K562 (cell line): ENCODE measurements around the gene AIRE. TPM values are rescaled to one million over a fixed set of nuclear protein-coding genes. Genes with fewer than 3 reads are reported as not detected.

ENCODE experiments used
- ATAC-seq: fragments of 200-7000 bp; cut with Tn5 transposase; 3 replicates; pipeline ENCODE4 v1.9.1; 2020; ENCODE audit warnings: moderate library complexity
- BruUV-seq: library from RNA; stranded (reverse); fragments of 400-500 nt; replicated peaks from 2 replicates; lab custom pipeline; 2021; lab: Mats Ljungman, UMichigan
- CTCF ChIA-PET: fragments of 300-600 bp; formaldehyde crosslinking; extraction: SDS; loops from one replicate; lab custom pipeline; 2021; ENCODE audit warnings: low intra/inter-chr PET ratio; lab: Yijun Ruan, JAX
- POLR2A ChIA-PET: fragments of 300-600, 350-650 bp; sonication (Branson Sonifier 250); formaldehyde crosslinking; extraction: SDS; loops from one replicate; lab custom pipeline; 2021; ENCODE audit warnings: antibody characterized with exemption, inconsistent platforms; lab: Yijun Ruan, JAX
- DNase-seq, 4 experiments: peaks; one replicate each; pipeline versions ENCODE4 v3.0.0 to v3.0.0-alpha.2; 2011 to 2018; ENCODE audit warnings: low spot score in 3 of 4, mixed read lengths in 3 of 4; ENCODE audit errors: extremely low read depth in 1 of 4
- FAIRE-seq: peaks from 2 replicates; lab custom pipeline; 2011; peaks lifted over from hg19 to GRCh38; lab: Jason Lieb, UNC
- H2AFZ ChIP-seq: 2 replicates; pipeline ENCODE4 v1.6.0; 2011; ENCODE audit warnings: low read depth, low read length, control low read depth, inconsistent platforms
- H3K27ac ChIP-seq: fragments of 200-600 bp; 3 replicates; pipeline ENCODE4 v1.8.0; 2011; ENCODE audit warnings: low read depth, mild to moderate bottlenecking, control low read depth, inconsistent platforms, low read length, moderate library complexity, mixed read lengths; ENCODE audit errors: extremely low read depth
- H3K27me3 ChIP-seq, 2 experiments: fragments of 300-600 bp in 1 of 2; 2 replicates in 1 of 2; 3 replicates in 1 of 2; pipeline versions ENCODE4 v1.6.0 to v1.8.0; 2011; ENCODE audit warnings: inconsistent platforms in 2 of 2, low read length in 2 of 2, mild to moderate bottlenecking in 1 of 2, mixed read lengths in 1 of 2, moderate library complexity in 1 of 2; ENCODE audit not compliant: control insufficient read depth in 2 of 2, insufficient read depth in 2 of 2
- H3K36me3 ChIP-seq: fragments of 300-600 bp; 3 replicates; pipeline ENCODE4 v1.8.0; 2011; ENCODE audit warnings: mild to moderate bottlenecking, low read length, inconsistent platforms; ENCODE audit not compliant: control insufficient read depth, insufficient read depth
- H3K4me1 ChIP-seq, 2 experiments: fragments of 200-600 bp in 1 of 2; replicated peaks in 1 of 2; 2 replicates in 1 of 2; 3 replicates in 1 of 2; pipeline versions ENCODE4 v1.5.1 to v1.8.0; 2011; ENCODE audit warnings: inconsistent platforms in 2 of 2, low read length in 2 of 2, mild to moderate bottlenecking in 1 of 2, mixed read lengths in 1 of 2, moderate library complexity in 1 of 2; ENCODE audit not compliant: control insufficient read depth in 2 of 2, insufficient read depth in 2 of 2
- H3K4me2 ChIP-seq: 2 replicates; pipeline ENCODE4 v1.6.1; 2011; ENCODE audit warnings: low read length, control low read depth, inconsistent platforms, mixed read lengths; ENCODE audit not compliant: insufficient read depth
- H3K4me3 ChIP-seq: fragments of 200-600 bp; sonication (generic), shearing (Covaris generic); 2 replicates; pipeline ENCODE4 v1.5.1; 2016; ENCODE audit warnings: control low read depth, inconsistent platforms
- H3K79me2 ChIP-seq: fragments of 200-600 bp; 3 replicates; pipeline ENCODE4 v1.8.0; 2011; ENCODE audit warnings: low read length, inconsistent platforms; ENCODE audit not compliant: control insufficient read depth, insufficient read depth
- H3K9ac ChIP-seq, 2 experiments: 2 replicates each; pipeline versions ENCODE4 v1.6.0 to v1.6.1; 2011; ENCODE audit warnings: low read depth in 2 of 2, low read length in 2 of 2, control low read depth in 1 of 2, inconsistent platforms in 1 of 2, mild to moderate bottlenecking in 1 of 2, mixed read lengths in 1 of 2; ENCODE audit not compliant: insufficient read depth in 1 of 2
- H3K9me1 ChIP-seq: one replicate; pipeline ENCODE4 v1.6.0; 2011; ENCODE audit warnings: inconsistent platforms, mild to moderate bottlenecking, low read length, moderate library complexity; ENCODE audit not compliant: control insufficient read depth, insufficient read depth
- H3K9me3 ChIP-seq: replicated peaks from 2 replicates; pipeline ENCODE4 v1.5.1; 2011; ENCODE audit warnings: low read depth, low read length, inconsistent platforms; ENCODE audit not compliant: control insufficient read depth, insufficient read depth
- H4K20me1 ChIP-seq: replicated peaks from 2 replicates; pipeline ENCODE4 v1.6.1; 2011; ENCODE audit warnings: low read length, inconsistent platforms, mixed read lengths; ENCODE audit not compliant: control insufficient read depth, insufficient read depth
- FOSL1 ChIP-seq: fragments of 200-800 bp; sonication (Bioruptor generic); conservative IDR thresholded peaks from 2 replicates; pipeline ENCODE4 v1.6.1; 2016; ENCODE audit warnings: missing genetic modification characterization, missing compliant biosample characterization
- LARP7 ChIP-seq: fragments of 450-650 bp; IDR thresholded peaks from 2 replicates; pipeline ENCODE4 v1.6.1; 2016
- MYNN ChIP-seq, 2 experiments: sonication (generic); formaldehyde crosslinking in 1 of 2; IDR thresholded peaks; 2 replicates each; pipeline versions ENCODE4 v1.5.0 to v1.6.1; 2016 to 2020; ENCODE audit warnings: antibody characterized with exemption in 1 of 2, missing genetic modification reagents in 1 of 2
- PHF8 ChIP-seq: fragments of 200-600 bp; sonication (generic); IDR thresholded peaks from 2 replicates; pipeline ENCODE4 v1.6.1; 2012; ENCODE audit warnings: mixed run types, mild to moderate bottlenecking, inconsistent platforms, low read length, moderate library complexity, borderline replicate concordance
- POLR2G ChIP-seq: fragments of 200-400 bp; formaldehyde crosslinking; IDR thresholded peaks from 2 replicates; pipeline ENCODE4 v1.6.1; 2017; ENCODE audit warnings: low read depth, mild to moderate bottlenecking, antibody characterized with exemption, low read length, moderate library complexity
- ZFP30 ChIP-seq: fragments of 250-450 bp; sonication (Bioruptor Pico); IDR thresholded peaks from 2 replicates; pipeline ENCODE4 v1.8.0; 2022; ENCODE audit warnings: moderate library complexity, mild to moderate bottlenecking, inconsistent platforms, borderline replicate concordance
- ZNF239 ChIP-seq: fragments of 250-450 bp; sonication (Bioruptor Pico); IDR thresholded peaks from 2 replicates; pipeline ENCODE4 v1.4.0; 2020; ENCODE audit warnings: mild to moderate bottlenecking
- ZNF41 ChIP-seq: fragments of 250-450 bp; sonication (Bioruptor Pico); conservative IDR thresholded peaks from 2 replicates; pipeline ENCODE4 v1.4.0; 2020; ENCODE audit warnings: mild to moderate bottlenecking
- WGBS: fragments of 100-300 bp; shearing (Covaris generic); methylation state at CpG from one replicate; pipeline ENCODE4 v1.1.6; 2016; ENCODE audit warnings: low coverage, mixed read lengths; ENCODE audit not compliant: insufficient coverage; ENCODE audit errors: missing lambda C conversion rate; 5-methylcytosine and 5-hydroxymethylcytosine counted together
- in situ Hi-C: fragments of 300-500 bp; cut with MboI; formaldehyde crosslinking; loops from 4 replicates; pipeline ENCODE4 v1.15.0; 2018; ENCODE audit warnings: inconsistent platforms, mixed read lengths
- intact Hi-C: fragments of 100-400 bp; cut with micrococcal nuclease; formaldehyde crosslinking; loops from 2 replicates; pipeline ENCODE4 v1.14.2; 2022
- polyA plus RNA-seq, 8 experiments: library from polyadenylated mRNA; depleted of rRNA in 4 of 8; stranded (reverse) in 5 of 8; unstranded in 3 of 8; fragments of >200 nt; fragmentation: Nextera tagmentation in 2 of 8; fragmentation: Illumina TruSeq in 1 of 8; extraction: Ambion mirVana in 2 of 8; extraction: Trizol in 1 of 8; gene quantifications; 2 replicates each; pipeline versions ENCODE4 v1.2.1 to v1.2.3, GENCODE V29; 2011 to 2014; ENCODE audit warnings: inconsistent platforms in 1 of 8, missing spikeins in 1 of 8
- total RNA-seq, 7 experiments: library from RNA; depleted of rRNA in 6 of 7; stranded (reverse); fragments of >200 nt in 6 of 7; fragmentation: Illumina TruSeq in 2 of 7; extraction: Trizol in 2 of 7; gene quantifications; 2 replicates each; pipeline versions ENCODE4 v1.2.1 to v1.2.3, GENCODE V29; 2011 to 2021; ENCODE audit warnings: low replicate concordance in 1 of 7
- TF ChIP-seq, protein P1 (sequence below): sonication (generic); formaldehyde crosslinking; IDR thresholded peaks from 2 replicates; pipeline ENCODE4 v1.5.0; 2020; ENCODE audit warnings: missing genetic modification reagents
- TF ChIP-seq, protein P2 (sequence below), 3 experiments: fragments of 200-800 bp in 1 of 3; sonication (Bioruptor generic) in 1 of 3; sonication (generic) in 1 of 3; formaldehyde crosslinking in 1 of 3; IDR thresholded peaks; 2 replicates each; pipeline versions ENCODE4 v1.6.1 to v1.8.0; 2016 to 2022; ENCODE audit warnings: mild to moderate bottlenecking in 2 of 3, missing compliant biosample characterization in 2 of 3, missing genetic modification characterization in 2 of 3, missing genetic modification reagents in 1 of 3
- TF ChIP-seq, protein P3 (sequence below): fragments of 450-650 bp; formaldehyde crosslinking; IDR thresholded peaks from 2 replicates; pipeline ENCODE4 v1.4.0; 2022; ENCODE audit warnings: mild to moderate bottlenecking, moderate library complexity

AIRE gene
- total and polyA plus RNA-seq, 9 of the 15 experiments (the other 6 are each of a cell fraction or from before 2014, with no cell fraction given), result 0.01 TPM; not detected in 8

DNA sequence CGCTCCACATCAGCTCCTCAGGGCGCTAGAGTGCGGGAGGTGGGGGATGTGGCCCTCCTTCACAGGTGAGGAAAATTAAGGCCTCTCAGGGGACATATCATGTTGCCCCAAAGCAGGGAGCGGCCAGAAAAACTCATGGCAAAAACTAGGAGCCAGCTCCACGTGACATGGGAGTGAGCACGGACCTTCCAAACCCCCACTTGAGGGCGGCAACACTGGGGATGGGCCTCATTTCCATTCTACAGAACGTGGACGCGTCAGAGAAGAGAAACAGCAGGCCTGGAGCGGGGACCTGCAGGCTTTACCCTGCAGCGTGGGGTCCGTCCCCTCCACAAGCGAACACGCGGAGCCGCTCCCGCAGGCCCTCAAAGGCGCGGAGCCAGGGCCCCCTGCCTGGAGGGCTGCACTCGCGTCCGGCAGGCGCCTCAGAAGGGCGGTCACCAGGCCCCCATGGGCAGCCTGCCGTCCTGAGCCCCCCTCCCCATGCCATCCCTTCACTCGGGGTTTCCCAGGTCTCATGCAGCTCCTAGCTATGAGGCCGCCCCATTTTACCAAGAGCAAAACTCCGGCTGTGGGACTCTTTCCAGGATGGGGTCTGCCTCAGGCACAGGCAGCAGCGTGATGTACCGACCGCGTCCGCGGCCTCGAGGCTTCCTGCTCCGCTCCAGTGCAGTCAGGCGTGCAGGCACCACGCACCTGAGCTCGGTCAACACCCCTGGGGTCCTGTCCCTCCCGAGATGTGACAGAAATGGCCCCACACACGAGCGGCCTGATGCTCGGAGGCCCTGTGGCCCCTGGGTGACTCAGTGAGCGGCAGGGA is 48.0 kb downstream of the AIRE start (continued):
- peak; percentile 64 for TF ChIP-seq POLR2G
- TF ChIP-seq, protein P1, sequence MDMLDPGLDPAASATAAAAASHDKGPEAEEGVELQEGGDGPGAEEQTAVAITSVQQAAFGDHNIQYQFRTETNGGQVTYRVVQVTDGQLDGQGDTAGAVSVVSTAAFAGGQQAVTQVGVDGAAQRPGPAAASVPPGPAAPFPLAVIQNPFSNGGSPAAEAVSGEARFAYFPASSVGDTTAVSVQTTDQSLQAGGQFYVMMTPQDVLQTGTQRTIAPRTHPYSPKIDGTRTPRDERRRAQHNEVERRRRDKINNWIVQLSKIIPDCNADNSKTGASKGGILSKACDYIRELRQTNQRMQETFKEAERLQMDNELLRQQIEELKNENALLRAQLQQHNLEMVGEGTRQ (CRISPR knock-in tag), result 0 out of 2 replicates have a peak, but pooled peaks have one; percentile 6
- TF ChIP-seq, all 486 proteins: peak for 5

DNA sequence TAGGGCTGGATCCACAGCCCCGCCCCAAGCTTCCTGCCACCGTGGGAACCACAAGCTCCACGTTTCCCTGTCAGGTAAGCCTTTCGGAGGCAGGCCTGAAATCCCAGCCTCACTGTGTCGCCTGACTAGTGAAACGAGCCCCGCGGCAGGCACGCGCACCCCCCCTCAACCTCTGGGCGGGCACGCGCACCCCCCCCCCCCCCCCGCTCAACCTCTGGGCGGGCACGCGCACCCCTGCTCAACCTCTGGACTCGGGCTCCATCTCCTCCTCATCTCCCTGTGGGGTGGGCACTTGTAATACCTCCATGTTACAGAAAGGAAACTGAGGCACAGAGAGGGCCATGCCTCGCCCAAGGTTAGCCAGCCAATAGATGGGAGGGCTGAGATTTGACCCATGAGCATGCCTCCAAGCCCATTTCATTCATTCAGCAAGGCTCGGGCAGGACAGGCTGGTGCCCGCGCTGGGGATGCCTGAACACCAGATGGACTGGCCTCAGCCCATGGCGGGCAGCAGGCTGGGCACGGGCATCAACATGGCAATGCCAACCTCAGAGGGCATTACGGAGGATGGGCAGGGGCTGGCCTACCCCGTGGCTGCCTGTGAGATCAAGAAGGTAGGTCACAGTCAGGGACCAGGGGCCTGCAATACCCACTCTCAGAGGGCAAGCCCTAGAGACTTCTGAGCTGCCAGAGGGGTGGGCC is 48.8 kb downstream of the AIRE start:
- WGBS, result 68% methylated on average over 10 of the region's 26 CpGs
- Histone ChIP-seq H3K79me2 (no peaks in the 10 kb centered on the region), H3K27me3 (no peaks in the 10 kb centered on the region), H4K20me1 (peaks cover 6% of the 10 kb centered on the region; the same call in 1 of the 2 replicates), H3K9ac (no peak overlapping the region; a peak in 1 of 4 replicates), H3K36me3 (peaks cover 8% of the 10 kb centered on the region; the same call in 1 of the 3 replicates), H3K4me3 (no peak overlapping the region), H2AFZ (no peak overlapping the region), H3K9me3 (no peaks in the 10 kb centered on the region), H3K4me1 (peaks cover 7 to 66% of the 10 kb centered on the region in 2 experiments; a peak in 4 of 5 replicates), H3K4me2 (no peak overlapping the region), H3K9me1 (peaks cover 9% of the 10 kb centered on the region), H3K27ac (no peak overlapping the region)
- ChIA-PET POLR2A (interaction anchor here (0.6 to 1.6 kb wide), 5 partner anchors 9 to 42 kb away, joined by 3 to 7 read pairs (median 6); partner anchors contain the start of gene PFKL), CTCF (no interaction called here)
- ATAC-seq (no peak), DNase-seq (no peak), FAIRE-seq (no peak)
- BruUV-seq, result no TSS peak
- in situ Hi-C loops (no loop called here), intact Hi-C loops (no loop called here)
- TF ChIP-seq, protein P2, sequence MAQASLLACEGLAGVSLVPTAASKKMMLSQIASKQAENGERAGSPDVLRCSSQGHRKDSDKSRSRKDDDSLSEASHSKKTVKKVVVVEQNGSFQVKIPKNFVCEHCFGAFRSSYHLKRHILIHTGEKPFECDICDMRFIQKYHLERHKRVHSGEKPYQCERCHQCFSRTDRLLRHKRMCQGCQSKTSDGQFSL (CRISPR knock-in tag; IDR thresholded peaks at IDR 0.05), result 0 out of 2 replicates have a peak, but pooled peaks have one; percentile 45
- TF ChIP-seq, protein P2 (tag; IDR thresholded peaks at IDR 0.05), result peak in 1 of 2 experiments; percentile 73; a peak in 2 of 4 replicates
- no peak for TF ChIP-seq LARP7
- no peak for TF ChIP-seq ZFP30 (CRISPR knock-in tag)
- TF ChIP-seq, protein P3, sequence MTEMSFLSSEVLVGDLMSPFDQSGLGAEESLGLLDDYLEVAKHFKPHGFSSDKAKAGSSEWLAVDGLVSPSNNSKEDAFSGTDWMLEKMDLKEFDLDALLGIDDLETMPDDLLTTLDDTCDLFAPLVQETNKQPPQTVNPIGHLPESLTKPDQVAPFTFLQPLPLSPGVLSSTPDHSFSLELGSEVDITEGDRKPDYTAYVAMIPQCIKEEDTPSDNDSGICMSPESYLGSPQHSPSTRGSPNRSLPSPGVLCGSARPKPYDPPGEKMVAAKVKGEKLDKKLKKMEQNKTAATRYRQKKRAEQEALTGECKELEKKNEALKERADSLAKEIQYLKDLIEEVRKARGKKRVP, result no peak
- TF ChIP-seq ZNF41 (CRISPR knock-in tag), result no peak
- TF ChIP-seq PHF8, result no peak
- no peak for TF ChIP-seq MYNN (IDR thresholded peaks at IDR 0.05)
- TF ChIP-seq MYNN (CRISPR knock-in tag; IDR thresholded peaks at IDR 0.05), result no peak
- no peak for TF ChIP-seq ZNF239 (CRISPR knock-in tag)
- TF ChIP-seq FOSL1 (tag), result no peak
